A673 (cell line): ENCODE measurements around the gene SND1. TPM values are rescaled to one million over a fixed set of nuclear protein-coding genes. Genes with fewer than 3 reads are reported as not detected.

Source experiments
- BruUV-seq: library from RNA; stranded (reverse); fragments of 400-500 nt; replicated peaks from 2 replicates; lab custom pipeline; 2021; lab: Mats Ljungman, UMichigan
- CTCF ChIA-PET: fragments of 300-600 bp; sonication (Branson Sonifier 250); formaldehyde crosslinking; loops from one replicate; lab custom pipeline; 2022; ENCODE audit warnings: antibody characterized with exemption; lab: Charles Lee
- POLR2A ChIA-PET: fragments of 300-600 bp; sonication (Branson Sonifier 250); formaldehyde crosslinking; loops from one replicate; lab custom pipeline; 2022; ENCODE audit warnings: antibody characterized with exemption; ENCODE audit not compliant: low non-redundant PET; lab: Charles Lee
- DNase-seq: peaks from one replicate; pipeline ENCODE4 v3.0.0-alpha.2; 2015; ENCODE audit warnings: low spot score
- H3K27ac ChIP-seq: fragments of 200-600 bp; sonication (generic); 2 replicates; pipeline ENCODE4 v1.5.1; 2016; ENCODE audit warnings: mixed run types, low read depth, mild to moderate bottlenecking, mixed read lengths, antibody characterized with exemption, low read length; ENCODE audit not compliant: poor library complexity, severe bottlenecking
- H3K27me3 ChIP-seq: fragments of 200-600 bp; sonication (generic); replicated peaks from 2 replicates; pipeline ENCODE4 v1.6.1; 2017; ENCODE audit warnings: mixed run types, low read depth, mild to moderate bottlenecking, mixed read lengths, antibody characterized with exemption, low read length; ENCODE audit not compliant: insufficient read depth, poor library complexity
- H3K36me3 ChIP-seq: fragments of 200-600 bp; sonication (generic); 2 replicates; pipeline ENCODE4 v1.6.1; 2016; ENCODE audit warnings: mixed run types, mild to moderate bottlenecking, mixed read lengths, antibody characterized with exemption, low read length; ENCODE audit not compliant: insufficient read depth, poor library complexity, severe bottlenecking
- H3K4me1 ChIP-seq: fragments of 200-600 bp; sonication (generic); 2 replicates; pipeline ENCODE4 v1.6.1; 2017; ENCODE audit warnings: mixed run types, mild to moderate bottlenecking, mixed read lengths, antibody characterized with exemption, low read length; ENCODE audit not compliant: insufficient read depth, poor library complexity, severe bottlenecking
- H3K4me3 ChIP-seq: fragments of 200-600 bp; sonication (generic); 2 replicates; pipeline ENCODE4 v1.5.1; 2016; ENCODE audit warnings: low read depth, mixed run types, mild to moderate bottlenecking, mixed read lengths, low read length; ENCODE audit not compliant: poor library complexity, severe bottlenecking
- H3K9me3 ChIP-seq: fragments of 200-600 bp; sonication (generic); 2 replicates; pipeline ENCODE4 v1.6.1; 2016; ENCODE audit warnings: mixed run types, low read depth, mild to moderate bottlenecking, mixed read lengths, antibody characterized with exemption, low read length; ENCODE audit not compliant: poor library complexity, severe bottlenecking
- EZH2 ChIP-seq: fragments of 200-600 bp; sonication (generic); IDR thresholded peaks from 2 replicates; pipeline ENCODE4 v1.6.1; 2017; ENCODE audit warnings: borderline replicate concordance, low read depth, mild to moderate bottlenecking, mixed read lengths, antibody characterized with exemption, low read length; ENCODE audit not compliant: poor library complexity, severe bottlenecking
- intact Hi-C: fragments of 100-400 bp; cut with micrococcal nuclease; formaldehyde crosslinking; loops from one replicate; pipeline ENCODE4 v1.10.0; 2022; ENCODE audit not compliant: unreplicated experiment
- total RNA-seq: library from RNA; stranded (reverse); gene quantifications from 2 replicates; pipeline ENCODE4 v1.2.3, GENCODE V29; 2021
- TF ChIP-seq, protein P1 (sequence below): fragments of 300-800, 200-600 bp; sonication (generic); conservative IDR thresholded peaks from 2 replicates; pipeline ENCODE4 v1.5.1; 2017; ENCODE audit warnings: low read depth, mild to moderate bottlenecking, antibody characterized with exemption, low read length, moderate library complexity, mixed read lengths

SND1 gene
- total RNA-seq, 1 experiment from 2014 or later: 177 TPM

DNA sequence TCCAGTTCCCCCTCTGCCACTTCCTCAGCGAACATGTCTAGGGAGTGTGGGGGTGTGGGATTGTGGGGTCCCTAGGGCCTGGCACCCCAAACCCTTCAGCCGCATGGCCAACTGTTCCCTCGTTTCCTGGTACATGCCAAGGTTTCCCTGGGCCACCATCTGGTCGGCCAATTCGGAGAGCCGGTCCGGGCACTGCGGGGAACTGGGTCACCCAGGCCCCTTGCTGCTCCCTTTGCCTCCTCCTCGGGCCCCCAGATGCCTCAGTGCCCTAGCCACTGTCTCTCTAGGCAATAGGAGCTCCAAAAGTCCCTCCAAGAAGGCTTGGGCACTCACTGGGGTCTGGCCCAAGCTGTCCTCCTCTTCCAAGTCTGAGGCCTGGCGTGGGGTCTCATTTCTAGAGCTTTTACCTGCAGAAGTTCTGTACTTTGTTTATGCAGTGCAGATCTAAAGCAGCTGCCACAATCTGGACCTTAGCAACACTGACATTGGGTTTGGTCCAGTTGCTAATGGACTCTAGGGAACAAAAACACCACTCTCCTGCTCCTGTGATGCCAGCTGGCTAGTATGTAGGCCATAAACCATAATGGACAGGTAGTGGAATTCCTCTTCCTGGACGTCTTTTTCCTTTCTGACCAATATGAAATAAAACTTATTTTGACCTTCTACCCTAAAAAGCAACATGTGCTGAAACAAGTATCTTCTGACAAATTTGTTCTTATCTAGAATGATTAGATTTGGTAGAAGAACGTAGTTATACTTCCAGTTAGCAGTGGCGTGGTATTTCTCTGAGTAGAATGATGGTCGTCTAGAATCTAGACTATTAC is 206.3 kb downstream of the SND1 start:
- ChIA-PET CTCF (no interaction called here), POLR2A (no interaction called here)
- no peaks in the 10 kb centered on the region for H3K36me3 ChIP-seq
- no peak for TF ChIP-seq EZH2
- TF ChIP-seq, protein P1, sequence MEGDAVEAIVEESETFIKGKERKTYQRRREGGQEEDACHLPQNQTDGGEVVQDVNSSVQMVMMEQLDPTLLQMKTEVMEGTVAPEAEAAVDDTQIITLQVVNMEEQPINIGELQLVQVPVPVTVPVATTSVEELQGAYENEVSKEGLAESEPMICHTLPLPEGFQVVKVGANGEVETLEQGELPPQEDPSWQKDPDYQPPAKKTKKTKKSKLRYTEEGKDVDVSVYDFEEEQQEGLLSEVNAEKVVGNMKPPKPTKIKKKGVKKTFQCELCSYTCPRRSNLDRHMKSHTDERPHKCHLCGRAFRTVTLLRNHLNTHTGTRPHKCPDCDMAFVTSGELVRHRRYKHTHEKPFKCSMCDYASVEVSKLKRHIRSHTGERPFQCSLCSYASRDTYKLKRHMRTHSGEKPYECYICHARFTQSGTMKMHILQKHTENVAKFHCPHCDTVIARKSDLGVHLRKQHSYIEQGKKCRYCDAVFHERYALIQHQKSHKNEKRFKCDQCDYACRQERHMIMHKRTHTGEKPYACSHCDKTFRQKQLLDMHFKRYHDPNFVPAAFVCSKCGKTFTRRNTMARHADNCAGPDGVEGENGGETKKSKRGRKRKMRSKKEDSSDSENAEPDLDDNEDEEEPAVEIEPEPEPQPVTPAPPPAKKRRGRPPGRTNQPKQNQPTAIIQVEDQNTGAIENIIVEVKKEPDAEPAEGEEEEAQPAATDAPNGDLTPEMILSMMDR: no peak
- H3K4me1 ChIP-seq: no peaks in the 10 kb centered on the region
- H3K27ac ChIP-seq: no peak overlapping the region
- no peaks in the 10 kb centered on the region for H3K9me3 ChIP-seq
- BruUV-seq: no TSS peak
- no peak for DNase-seq
- intact Hi-C loops: no loop called here
- no peak overlapping the region for H3K4me3 ChIP-seq
- no peaks in the 10 kb centered on the region for H3K27me3 ChIP-seq

GRCh38 chr7:127858915-127859189 is 206.9 kb downstream of the SND1 start:
- CTCF ChIA-PET: no interaction called here
- Histone ChIP-seq H3K4me1 (no peaks in the 10 kb centered on the region), H3K36me3 (no peaks in the 10 kb centered on the region), H3K4me3 (no peak overlapping the region), H3K27me3 (no peaks in the 10 kb centered on the region), H3K27ac (no peak overlapping the region), H3K9me3 (no peaks in the 10 kb centered on the region)
- POLR2A ChIA-PET: no interaction called here
- intact Hi-C loops: no loop called here
- no peak for DNase-seq
- TF ChIP-seq, protein P1: no peak
- no peak for TF ChIP-seq EZH2
- no TSS peak for BruUV-seq

GRCh38 chr7:127859330-127859729 is 207.3 kb downstream of the SND1 start:
- no peaks in the 10 kb centered on the region for H3K4me1 ChIP-seq
- TF ChIP-seq, protein P1: no peak
- no peak for TF ChIP-seq EZH2
- H3K27ac ChIP-seq: no peak overlapping the region
- POLR2A ChIA-PET: no interaction called here
- H3K36me3 ChIP-seq: no peaks in the 10 kb centered on the region
- no peak overlapping the region for H3K4me3 ChIP-seq
- DNase-seq: no peak
- CTCF ChIA-PET: no interaction called here
- H3K27me3 ChIP-seq: no peaks in the 10 kb centered on the region
- no TSS peak for BruUV-seq
- H3K9me3 ChIP-seq: no peaks in the 10 kb centered on the region
- intact Hi-C loops: no loop called here
